CMK (cell line): ENCODE data around the gene NECAP2.
"Not testable (repeated sequence)": the region's sequence is repeated elsewhere in the genome, so short reads cannot be mapped to it uniquely, and the experiment has no call there.

ENCODE experiments used
- DNase-seq: peaks from one replicate; pipeline ENCODE4 v3.0.0-alpha.2; 2010; ENCODE audit warnings: low read depth

The NECAP2 gene

GRCh38 chr1:16430606-16431005 lies 9.9 kb upstream of the NECAP2 start:
- no peak for DNase-seq

GRCh38 chr1:16433030-16433429 lies 7.5 kb upstream of the NECAP2 start:
- no peak for DNase-seq

- no peak for DNase-seq
Observed at GRCh38 chr1:16434007-16434406, 6.5 kb upstream of the NECAP2 start.

- DNase-seq: no peak
Observed at GRCh38 chr1:16434501-16434900, 6.0 kb upstream of the NECAP2 start.

GRCh38 chr1:16436946-16437474 lies 3.5 kb upstream of the NECAP2 start, which contains the start of gene SPATA21:
Gene SPATA21, minus strand, starts transcription at chr1:16437424. Its CDS starts 6,053 bp downstream, at chr1:16431371.
- no peak for DNase-seq

GRCh38 chr1:16438516-16438915 lies 2.0 kb upstream of the NECAP2 start:
- no peak for DNase-seq

- no peak for DNase-seq
Observed at GRCh38 chr1:16438924-16439323, 1.6 kb upstream of the NECAP2 start.

- DNase-seq: no peak
Observed at GRCh38 chr1:16440131-16440469, 424 bp upstream of the NECAP2 start.

GRCh38 chr1:16441282-16441665 lies 750 bp downstream of the NECAP2 start:
- DNase-seq: no peak

- no peak for DNase-seq
Observed at GRCh38 chr1:16442265-16442664, 1.7 kb downstream of the NECAP2 start.

GRCh38 chr1:16442941-16443340 lies 2.4 kb downstream of the NECAP2 start:
- DNase-seq: no peak

GRCh38 chr1:16443975-16444770 lies 3.6 kb downstream of the NECAP2 start:
- DNase-seq: no peak

- DNase-seq: no peak
Observed at GRCh38 chr1:16445052-16445451, 4.5 kb downstream of the NECAP2 start.

GRCh38 chr1:16446116-16446515 lies 5.6 kb downstream of the NECAP2 start:
- DNase-seq: no peak

- DNase-seq: no peak
Observed at GRCh38 chr1:16447641-16448040, 7.1 kb downstream of the NECAP2 start.

- no peak for DNase-seq
Observed at GRCh38 chr1:16449065-16449464, 8.5 kb downstream of the NECAP2 start.

GRCh38 chr1:16449666-16450065 lies 9.1 kb downstream of the NECAP2 start:
- DNase-seq: no peak

- DNase-seq: no peak
Observed at GRCh38 chr1:16450863-16451481, 10.4 kb downstream of the NECAP2 start.

- DNase-seq: no peak
Observed at GRCh38 chr1:16451841-16452528, 11.5 kb downstream of the NECAP2 start.

- DNase-seq: not testable (repeated sequence)
Observed at GRCh38 chr1:16454909-16455308, 14.4 kb downstream of the NECAP2 start.

GRCh38 chr1:16456151-16456550 lies 15.6 kb downstream of the NECAP2 start:
- DNase-seq: not testable (repeated sequence)

- DNase-seq: no peak
Observed at GRCh38 chr1:16458831-16459230, 18.3 kb downstream of the NECAP2 start.

- no peak for DNase-seq
Observed at GRCh38 chr1:16459352-16459925, 18.9 kb downstream of the NECAP2 start.
